Endodermal cell (in vitro differentiated cells): Measurements from ENCODE around the gene MAP3K6. TPM values are rescaled to one million over a fixed set of nuclear protein-coding genes. Genes with fewer than 3 reads are reported as not detected.

Experiments
- DNase-seq: peaks from one replicate; pipeline ENCODE4 v3.0.0-alpha.2; 2017
- H3K27ac ChIP-seq: 2 replicates; pipeline ENCODE4 v1.5.1; 2013; ENCODE audit warnings: mild to moderate bottlenecking, low read depth, low read length, moderate library complexity
- H3K27me3 ChIP-seq: 2 replicates; pipeline ENCODE4 v1.6.1; 2013; ENCODE audit warnings: mild to moderate bottlenecking, low read length, moderate library complexity; ENCODE audit not compliant: insufficient read depth, control insufficient read depth, poor library complexity, severe bottlenecking
- H3K36me3 ChIP-seq: 2 replicates; pipeline ENCODE4 v1.7.0; 2013; ENCODE audit warnings: mild to moderate bottlenecking, low read length, moderate library complexity; ENCODE audit not compliant: control insufficient read depth, insufficient read depth
- H3K4me1 ChIP-seq: one replicate; pipeline ENCODE4 v1.7.0; 2013; ENCODE audit warnings: low read length; ENCODE audit not compliant: control insufficient read depth, insufficient read depth
- H3K4me3 ChIP-seq: 2 replicates; pipeline ENCODE4 v1.5.1; 2013; ENCODE audit warnings: mild to moderate bottlenecking, low read length, moderate library complexity
- H3K9ac ChIP-seq: 2 replicates; pipeline ENCODE4 v1.6.1; 2013; ENCODE audit warnings: mild to moderate bottlenecking, low read length, moderate library complexity; ENCODE audit not compliant: poor library complexity, severe bottlenecking; ENCODE audit errors: extremely low read depth
- H3K9me3 ChIP-seq: 2 replicates; pipeline ENCODE4 v1.6.1; 2013; ENCODE audit warnings: mild to moderate bottlenecking, low read length, moderate library complexity; ENCODE audit not compliant: control insufficient read depth
- H3K27ac Mint-ChIP-seq: 2 replicates; pipeline ENCODE4 v1.8.0; 2020; ENCODE audit warnings: mixed read lengths
- H3K27me3 Mint-ChIP-seq: 2 replicates; pipeline ENCODE4 v1.8.0; 2021; ENCODE audit warnings: mild to moderate bottlenecking, mixed read lengths; ENCODE audit not compliant: insufficient read depth
- H3K36me3 Mint-ChIP-seq: 2 replicates; pipeline ENCODE4 v1.8.0; 2020; ENCODE audit warnings: low read depth, mixed read lengths
- H3K4me1 Mint-ChIP-seq: 2 replicates; pipeline ENCODE4 v1.8.0; 2020; ENCODE audit warnings: mixed read lengths
- H3K4me3 Mint-ChIP-seq: 2 replicates; pipeline ENCODE4 v1.8.0; 2020; ENCODE audit warnings: mild to moderate bottlenecking, moderate library complexity, mixed read lengths
- H3K9me3 Mint-ChIP-seq: 2 replicates; pipeline ENCODE4 v1.8.0; 2020; ENCODE audit warnings: mild to moderate bottlenecking, mixed read lengths
- CTCF ChIP-seq: fragments of 200-600 bp; sonication (generic); conservative IDR thresholded peaks from 2 replicates; pipeline ENCODE4 v1.5.0; 2021; ENCODE audit warnings: antibody characterized with exemption, mild to moderate bottlenecking
- WGBS, 2 experiments: methylation state at CpG; one replicate each; pipeline versions ENCODE4 v1.1.5 to v1.1.7; 2013; ENCODE audit warnings: missing lambda C conversion rate in 2 of 2, mixed read lengths in 1 of 2; ENCODE audit not compliant: insufficient coverage in 1 of 2, insufficient read length in 1 of 2; 5-methylcytosine and 5-hydroxymethylcytosine counted together
- total RNA-seq, 2 donors: library from RNA; stranded (reverse); fragmentation: NEBNext Ultra II Directional in 1 of 2; extraction: Animal tissue kit (Norgen Biotek cat#: 25700) in 1 of 2; gene quantifications; 2 replicates in 1 of 2; 3 replicates in 1 of 2; pipeline ENCODE4 v1.2.1, GENCODE V29; 2021

The MAP3K6 gene
- total RNA-seq, 2 donors from 2014 or later: 6.6 to 11.5 TPM

GRCh38 chr1:27380224-27380623 is 13.5 kb upstream of the MAP3K6 start:
- no peaks in the 10 kb centered on the region for H3K36me3 ChIP-seq

GRCh38 chr1:27379564-27380122 is 12.9 kb upstream of the MAP3K6 start:
- no peak overlapping the region for H3K9ac ChIP-seq
- Mint-ChIP-seq H3K27me3 (peaks cover 24% of the 10 kb centered on the region), H3K4me1 (no peaks in the 10 kb centered on the region), H3K27ac (no peak overlapping the region), H3K4me3 (no peak overlapping the region), H3K9me3 (no peaks in the 10 kb centered on the region), H3K36me3 (no peaks in the 10 kb centered on the region)
- H3K27me3 ChIP-seq: peaks cover 21% of the 10 kb centered on the region
- no peak overlapping the region for H3K4me3 ChIP-seq
- peak; percentile 48 for DNase-seq
- WGBS, 2 experiments: 77 to 87% methylated on average over 4 to 11 of the region's 11 CpGs
- no peaks in the 10 kb centered on the region for H3K9me3 ChIP-seq
- TF ChIP-seq CTCF: no peak
- H3K4me1 ChIP-seq: no peaks in the 10 kb centered on the region
- no peaks in the 10 kb centered on the region for H3K36me3 ChIP-seq
- H3K27ac ChIP-seq: no peak overlapping the region

More at GRCh38 chr1:27380224-27380623, 13.5 kb upstream of the MAP3K6 start:
- DNase-seq: no peak
- Mint-ChIP-seq H3K27ac (no peak overlapping the region), H3K36me3 (no peaks in the 10 kb centered on the region), H3K27me3 (peaks cover 24% of the 10 kb centered on the region), H3K9me3 (no peaks in the 10 kb centered on the region), H3K4me1 (no peaks in the 10 kb centered on the region), H3K4me3 (no peak overlapping the region)
- TF ChIP-seq CTCF: no peak
- no peak overlapping the region for H3K9ac ChIP-seq
- H3K4me3 ChIP-seq: no peak overlapping the region
- H3K4me1 ChIP-seq: no peaks in the 10 kb centered on the region
- H3K9me3 ChIP-seq: no peaks in the 10 kb centered on the region
- WGBS, 2 experiments: 89 to 100% methylated on average over 3 to 4 of the region's 4 CpGs
- peaks cover 21% of the 10 kb centered on the region for H3K27me3 ChIP-seq
- no peak overlapping the region for H3K27ac ChIP-seq

GRCh38 chr1:27377760-27378495 is 11.2 kb upstream of the MAP3K6 start:
- Mint-ChIP-seq H3K9me3 (no peaks in the 10 kb centered on the region), H3K4me3 (no peak overlapping the region), H3K36me3 (no peaks in the 10 kb centered on the region), H3K4me1 (no peaks in the 10 kb centered on the region), H3K27me3 (peaks cover 24% of the 10 kb centered on the region), H3K27ac (no peak overlapping the region)
- 90 to 94% methylated on average over 5 to 11 of the region's 12 CpGs for WGBS, 2 experiments
- Histone ChIP-seq H3K27me3 (peaks cover 20% of the 10 kb centered on the region), H3K9ac (no peak overlapping the region), H3K4me1 (no peaks in the 10 kb centered on the region), H3K4me3 (no peak overlapping the region), H3K9me3 (no peaks in the 10 kb centered on the region), H3K27ac (no peak overlapping the region), H3K36me3 (no peaks in the 10 kb centered on the region)
- no peak for TF ChIP-seq CTCF
- no peak for DNase-seq
